Hepatocyte (in vitro differentiated cells): ENCODE data around the gene MICU1. TPM values are rescaled to one million over a fixed set of nuclear protein-coding genes. Genes with fewer than 3 reads are reported as not detected.
A peak's percentile ranks its signal among the peaks of the same experiment; 100 is the strongest.

Experiments used
- DNase-seq: peaks from one replicate; pipeline ENCODE4 v3.0.0-alpha.2; 2016; ENCODE audit warnings: low spot score
- H2AFZ ChIP-seq: fragments of 200-600 bp; sonication (generic); 2 replicates; pipeline ENCODE4 v1.6.0; 2016; ENCODE audit warnings: antibody characterized with exemption, mild to moderate bottlenecking
- H3K27ac ChIP-seq: fragments of 200-600 bp; sonication (generic); 2 replicates; pipeline ENCODE4 v1.5.1; 2016; ENCODE audit warnings: mild to moderate bottlenecking
- H3K27me3 ChIP-seq: fragments of 200-600 bp; sonication (generic); 2 replicates; pipeline ENCODE4 v1.6.1; 2016
- H3K36me3 ChIP-seq: fragments of 200-600 bp; sonication (generic); replicated peaks from 2 replicates; pipeline ENCODE4 v1.5.1; 2016; ENCODE audit warnings: low read depth; ENCODE audit not compliant: insufficient read depth
- H3K4me1 ChIP-seq: fragments of 200-600 bp; sonication (generic); 2 replicates; pipeline ENCODE4 v1.5.1; 2016; ENCODE audit warnings: mild to moderate bottlenecking, moderate library complexity; ENCODE audit not compliant: insufficient read depth
- H3K4me2 ChIP-seq: fragments of 200-600 bp; sonication (generic); 2 replicates; pipeline ENCODE4 v1.6.0; 2016
- H3K4me3 ChIP-seq: fragments of 200-600 bp; sonication (generic); 2 replicates; pipeline ENCODE4 v1.5.1; 2016; ENCODE audit warnings: mild to moderate bottlenecking
- H3K79me2 ChIP-seq: fragments of 200-600 bp; sonication (generic); 2 replicates; pipeline ENCODE4 v1.6.0; 2017; ENCODE audit warnings: mild to moderate bottlenecking
- H3K9me2 ChIP-seq: fragments of 200-600 bp; sonication (generic); replicated peaks from 2 replicates; pipeline ENCODE4 v1.6.0; 2017; ENCODE audit warnings: mild to moderate bottlenecking; ENCODE audit not compliant: insufficient read depth
- H3K9me3 ChIP-seq: fragments of 200-600 bp; sonication (generic); 2 replicates; pipeline ENCODE4 v1.5.1; 2016; ENCODE audit warnings: low read depth, mild to moderate bottlenecking
- H4K20me1 ChIP-seq: fragments of 200-600 bp; sonication (generic); 2 replicates; pipeline ENCODE4 v1.6.0; 2016; ENCODE audit warnings: mild to moderate bottlenecking; ENCODE audit not compliant: insufficient read depth, poor library complexity, severe bottlenecking
- CTCF ChIP-seq: fragments of 200-600 bp; sonication (generic); IDR thresholded peaks from 2 replicates; pipeline ENCODE4 v1.5.1; 2016; ENCODE audit warnings: antibody characterized with exemption, mild to moderate bottlenecking; ENCODE audit not compliant: poor library complexity
- EZH2 ChIP-seq: fragments of 200-600 bp; sonication (generic); IDR thresholded peaks from 2 replicates; pipeline ENCODE4 v1.6.1; 2016; ENCODE audit warnings: antibody characterized with exemption, mild to moderate bottlenecking, borderline replicate concordance
- EZH2phosphoT487 ChIP-seq: fragments of 200-600 bp; sonication (generic); IDR thresholded peaks from one replicate; pipeline ENCODE4 v1.6.1; 2018; ENCODE audit warnings: antibody characterized with exemption, mild to moderate bottlenecking, low read depth, moderate library complexity; ENCODE audit not compliant: unreplicated experiment, severe bottlenecking
- WGBS: methylation state at CpG from one replicate; pipeline ENCODE4 v1.1.6; 2016; ENCODE audit warnings: low lambda C conversion rate; ENCODE audit errors: missing lambda C conversion rate; 5-methylcytosine and 5-hydroxymethylcytosine counted together
- polyA plus RNA-seq: library from polyadenylated mRNA; unstranded; fragments of >200 nt; fragmentation: Nextera tagmentation; extraction: Ambion mirVana; gene quantifications from 2 replicates; pipeline ENCODE4 v1.2.1, GENCODE V29; 2016
- total RNA-seq: library from RNA; depleted of rRNA; stranded (reverse); fragments of >200 nt; gene quantifications from 2 replicates; pipeline ENCODE4 v1.2.3, GENCODE V29; 2014

Gene MICU1
- total and polyA plus RNA-seq, 2 experiments from 2014 or later, result 34.0 to 60.1 TPM

GRCh38 chr10:72353965-72354355 lies 271.9 kb downstream of the MICU1 start:
- H4K20me1 ChIP-seq, result peaks cover 17% of the 10 kb centered on the region

GRCh38 chr10:72353028-72353964 lies 272.6 kb downstream of the MICU1 start:
- Histone ChIP-seq H3K4me2 (peak overlapping the region; percentile 91), H3K9me2 (no peaks in the 10 kb centered on the region), H3K4me3 (peak overlapping the region; percentile 88), H3K79me2 (peaks cover 55% of the 10 kb centered on the region), H3K36me3 (no peaks in the 10 kb centered on the region), H3K4me1 (peaks cover 16% of the 10 kb centered on the region), H3K9me3 (no peaks in the 10 kb centered on the region), H2AFZ (peak overlapping the region; percentile 95), H3K27me3 (no peaks in the 10 kb centered on the region), H4K20me1 (peaks cover 17% of the 10 kb centered on the region), H3K27ac (peak overlapping the region; percentile 99)
- TF ChIP-seq CTCF (no peak), EZH2 (no peak), EZH2phosphoT487 (no peak)
- 42% methylated on average over 18 of the region's 18 CpGs for WGBS
- peak; percentile 66 for DNase-seq

More at GRCh38 chr10:72353965-72354355, 271.9 kb downstream of the MICU1 start:
- H3K79me2 ChIP-seq, result peaks cover 50% of the 10 kb centered on the region
- no peaks in the 10 kb centered on the region for H3K36me3 ChIP-seq
- peak; percentile 44 for DNase-seq
- H3K4me2 ChIP-seq, result peak overlapping the region; percentile 91
- H3K9me3 ChIP-seq, result no peaks in the 10 kb centered on the region
- peak overlapping the region; percentile 99 for H3K27ac ChIP-seq
- peak overlapping the region; percentile 88 for H3K4me3 ChIP-seq
- under 1% methylated on average over 23 of the region's 23 CpGs for WGBS
- no peaks in the 10 kb centered on the region for H3K9me2 ChIP-seq
- no peaks in the 10 kb centered on the region for H3K27me3 ChIP-seq
- TF ChIP-seq EZH2 (no peak), EZH2phosphoT487 (no peak)
- peaks cover 16% of the 10 kb centered on the region for H3K4me1 ChIP-seq
- peak overlapping the region; percentile 95 for H2AFZ ChIP-seq

GRCh38 chr10:72351479-72351878 lies 274.4 kb downstream of the MICU1 start:
- H3K36me3 ChIP-seq, result no peaks in the 10 kb centered on the region

More at GRCh38 chr10:72351479-72351878, 274.4 kb downstream of the MICU1 start:
- Histone ChIP-seq H4K20me1 (peaks cover 17% of the 10 kb centered on the region), H3K27me3 (no peaks in the 10 kb centered on the region), H3K9me2 (no peaks in the 10 kb centered on the region), H2AFZ (no peak overlapping the region), H3K79me2 (peaks cover 60% of the 10 kb centered on the region), H3K4me1 (peaks cover 16% of the 10 kb centered on the region), H3K4me2 (no peak overlapping the region), H3K9me3 (no peaks in the 10 kb centered on the region), H3K27ac (no peak overlapping the region), H3K4me3 (no peak overlapping the region)
- 97% methylated on average over 6 of the region's 6 CpGs for WGBS
- DNase-seq, result no peak
- TF ChIP-seq EZH2phosphoT487, result no peak
- no peak for TF ChIP-seq EZH2
- TF ChIP-seq CTCF, result no peak
